DOHH2 (cell line): ENCODE results near the gene DIP2C.
"Not testable (repeated sequence)": the region's sequence is repeated elsewhere in the genome, so short reads cannot be mapped to it uniquely, and the experiment has no call there.

Experiments used
- CTCF ChIP-seq: fragments of 200-600 bp; sonication (generic); IDR thresholded peaks from one replicate; pipeline ENCODE4 v1.5.1; 2014; ENCODE audit warnings: antibody characterized with exemption, mild to moderate bottlenecking, low read depth, low read length; ENCODE audit not compliant: poor library complexity, severe bottlenecking
- EZH2phosphoT487 ChIP-seq: fragments of 200-600 bp; sonication (generic); IDR thresholded peaks from 2 replicates; pipeline ENCODE4 v1.6.1; 2017; ENCODE audit warnings: borderline replicate concordance, mild to moderate bottlenecking, antibody characterized with exemption, low read length, moderate library complexity, mixed read lengths

DNA sequence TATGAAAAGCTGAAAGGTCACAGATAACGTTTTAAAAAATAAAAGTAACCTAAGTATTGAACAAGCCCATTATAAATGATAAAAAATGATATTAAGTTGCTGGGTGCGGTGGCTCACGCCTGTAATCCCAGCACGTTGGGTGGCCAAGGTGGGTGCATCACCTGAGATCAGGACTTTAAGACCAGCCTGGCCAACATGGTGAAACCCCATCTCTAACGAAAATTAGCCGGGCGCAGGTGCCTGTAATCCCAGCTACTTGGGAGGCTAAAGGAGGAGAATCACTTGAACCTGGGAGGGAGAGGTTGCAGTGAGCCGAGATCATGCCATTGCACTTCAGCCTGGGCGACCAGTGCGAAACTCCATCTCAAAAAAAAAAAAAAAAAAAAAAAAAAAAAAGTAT lies 93.3 kb downstream of the DIP2C start:
- not testable (repeated sequence) for TF ChIP-seq CTCF, EZH2phosphoT487
